CD4-positive, alpha-beta T cell treated with Interleukin-4 for 1 hour (primary cell): ENCODE results near the gene FER1L5.

Experiments
- DNase-seq, 2 donors: peaks; one replicate each; pipeline ENCODE4 v3.0.0-alpha.2; 2020 to 2022

Gene FER1L5

DNA sequence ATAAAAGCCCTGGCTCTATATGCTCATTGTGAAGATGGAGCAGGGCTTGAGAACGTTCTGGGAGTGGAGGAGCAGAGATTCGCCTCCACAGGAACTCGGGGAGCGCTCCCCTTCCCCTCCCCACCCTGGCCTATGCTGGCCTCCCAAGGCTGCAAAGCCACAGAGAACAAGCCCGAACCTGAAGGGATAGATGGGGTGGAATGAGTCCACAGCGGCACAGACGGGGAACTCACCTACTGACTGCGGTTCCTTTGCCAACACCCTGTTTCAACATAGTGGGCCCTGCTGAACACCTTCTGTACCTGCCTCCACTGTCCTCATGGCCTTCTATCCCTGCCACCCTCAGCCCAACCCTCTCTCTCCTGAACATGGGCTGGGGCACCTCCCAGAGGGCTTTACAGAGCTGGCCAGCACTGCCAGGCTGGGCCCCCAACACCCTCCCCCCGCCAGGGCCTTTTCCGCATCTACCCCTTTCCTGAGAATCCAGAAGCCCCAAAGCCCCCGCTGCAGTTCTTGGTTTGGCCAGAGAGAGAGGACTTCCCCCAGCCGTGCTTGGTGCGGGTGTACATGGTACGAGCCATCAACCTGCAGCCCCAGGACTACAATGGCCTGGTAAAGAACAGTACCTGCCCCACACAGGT is 55.8 kb downstream of the FER1L5 start:
- DNase-seq: peak in 1 of 2 donors; percentile 8

GRCh38 chr2:96699021-96699420 is 56.5 kb downstream of the FER1L5 start:
- DNase-seq: no peak

- DNase-seq: peak in 1 of 2 donors; percentile 7
These were observed 57.1 kb downstream of the FER1L5 start for GRCh38 chr2:96699621-96700020.

GRCh38 chr2:96700086-96700485 is 57.5 kb downstream of the FER1L5 start:
- no peak for DNase-seq

DNA sequence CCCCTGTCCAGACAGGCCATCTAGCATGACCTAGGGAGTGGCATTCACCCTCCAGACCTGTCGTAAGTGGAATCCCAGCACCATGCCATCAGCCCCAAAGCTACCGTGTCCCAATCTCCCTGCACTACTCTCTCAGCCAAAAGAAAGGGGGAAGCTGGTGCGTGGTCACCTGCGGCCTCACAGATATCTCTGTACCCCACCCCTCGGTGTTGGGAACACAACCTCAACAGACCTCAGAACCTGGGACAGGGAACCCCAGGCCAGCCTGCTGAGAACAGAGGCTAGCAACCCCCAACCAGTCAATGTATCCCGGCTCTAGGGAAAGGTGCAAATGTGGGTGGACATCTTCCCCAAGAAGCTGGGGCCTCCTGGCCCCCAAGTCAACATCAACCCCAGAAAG is 59.1 kb downstream of the FER1L5 start:
- DNase-seq: no peak

DNA sequence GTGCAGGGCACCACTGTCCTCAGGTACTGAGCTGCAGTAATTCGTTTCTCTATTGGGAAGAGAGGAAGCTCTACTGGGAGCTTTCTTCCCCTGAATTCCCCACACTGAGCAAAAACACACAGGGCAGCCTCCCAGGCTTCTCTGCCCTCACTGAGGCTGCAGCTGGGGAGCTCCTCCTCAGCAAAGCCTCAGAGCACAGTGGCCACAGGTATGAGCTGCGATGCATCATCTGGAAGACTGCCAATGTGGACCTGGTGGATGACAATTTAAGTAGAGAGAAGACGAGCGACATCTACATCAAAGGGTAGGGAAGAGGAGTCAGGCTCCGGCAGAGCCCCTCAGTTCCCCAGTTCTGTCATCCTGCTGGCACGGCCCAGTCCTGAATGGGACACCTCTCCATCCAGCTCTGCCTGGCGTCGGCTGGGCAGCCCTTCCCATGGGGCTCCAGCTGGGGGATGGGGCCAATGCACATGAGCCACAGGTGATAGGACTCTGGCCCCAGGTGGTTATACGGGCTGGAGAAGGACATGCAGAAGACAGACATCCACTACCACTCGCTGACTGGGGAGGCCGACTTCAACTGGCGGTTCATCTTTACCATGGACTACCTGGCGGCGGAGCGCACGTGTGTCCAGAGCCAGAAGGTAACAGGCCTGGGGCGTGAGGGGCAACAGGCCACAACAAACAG is 59.7 kb downstream of the FER1L5 start:
- no peak for DNase-seq

- no peak for DNase-seq
These were observed 60.6 kb downstream of the FER1L5 start for GRCh38 chr2:96703021-96703751.

- no peak for DNase-seq
These were observed 68.4 kb downstream of the FER1L5 start for GRCh38 chr2:96710985-96711384.

GRCh38 chr2:96715658-96716057 is 73.1 kb downstream of the FER1L5 start:
- no peak for DNase-seq

- no peak for DNase-seq
These were observed 73.8 kb downstream of the FER1L5 start for GRCh38 chr2:96716388-96716787.

GRCh38 chr2:96726131-96726530 is 83.6 kb downstream of the FER1L5 start:
- DNase-seq: no peak

DNA sequence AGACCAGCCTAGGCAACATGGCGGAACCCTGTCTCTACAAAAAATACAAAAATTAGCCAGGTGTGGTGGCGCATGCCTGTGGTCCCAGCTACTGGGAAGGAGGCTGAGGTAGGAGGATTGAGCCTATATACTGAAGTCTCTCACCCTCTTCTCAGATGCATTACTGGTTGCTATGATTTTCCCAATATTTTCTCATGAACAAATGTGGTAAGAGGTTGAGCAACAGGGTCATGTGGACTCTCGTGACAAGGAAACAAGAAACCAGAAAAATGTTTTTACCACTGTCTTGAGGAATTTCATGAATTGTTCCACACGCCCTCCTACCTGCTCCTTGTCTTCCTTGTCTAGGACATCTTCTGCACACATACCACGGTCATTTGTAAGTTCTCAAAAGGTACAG is 84.9 kb downstream of the FER1L5 start:
- no peak for DNase-seq

GRCh38 chr2:96729748-96730147 is 87.2 kb downstream of the FER1L5 start:
- DNase-seq: no peak

GRCh38 chr2:96730212-96730611 is 87.6 kb downstream of the FER1L5 start:
- DNase-seq: no peak

- no peak for DNase-seq
These were observed 91.4 kb downstream of the FER1L5 start for GRCh38 chr2:96733931-96734330.

- DNase-seq: no peak
These were observed 92.5 kb downstream of the FER1L5 start for GRCh38 chr2:96734880-96735583.

DNA sequence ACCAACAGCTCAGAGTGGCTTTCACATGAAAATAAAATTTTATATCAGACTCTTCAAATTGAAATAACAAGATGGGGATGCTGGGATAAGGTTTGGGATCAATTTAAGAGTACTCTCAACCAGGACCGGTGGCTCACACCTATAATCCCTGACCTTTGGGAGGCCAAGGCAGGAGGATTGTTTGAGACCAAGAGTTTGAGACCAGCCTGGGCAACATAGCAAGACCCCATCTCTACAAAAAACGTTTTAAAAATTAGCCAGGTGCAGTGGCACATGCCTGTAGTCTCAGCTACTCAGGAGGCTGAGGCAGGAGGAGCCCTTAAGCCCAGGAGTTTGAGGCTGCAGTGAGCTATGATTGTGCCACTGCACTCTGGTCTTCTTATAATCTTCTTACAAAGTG is 94.7 kb downstream of the FER1L5 start:
- DNase-seq: no peak

GRCh38 chr2:96737831-96738230 is 95.3 kb downstream of the FER1L5 start:
- peak in 1 of 2 donors; percentile 42 for DNase-seq

- no peak for DNase-seq
These were observed 96.6 kb downstream of the FER1L5 start for GRCh38 chr2:96739076-96739632.

- DNase-seq: peak; percentile 98
These were observed 97.3 kb downstream of the FER1L5 start, which contains the start of gene LMAN2L for GRCh38 chr2:96739633-96740428. Gene LMAN2L, minus strand, starts transcription at chr2:96740064. Its CDS starts 24 bp downstream, at chr2:96740040.

DNA sequence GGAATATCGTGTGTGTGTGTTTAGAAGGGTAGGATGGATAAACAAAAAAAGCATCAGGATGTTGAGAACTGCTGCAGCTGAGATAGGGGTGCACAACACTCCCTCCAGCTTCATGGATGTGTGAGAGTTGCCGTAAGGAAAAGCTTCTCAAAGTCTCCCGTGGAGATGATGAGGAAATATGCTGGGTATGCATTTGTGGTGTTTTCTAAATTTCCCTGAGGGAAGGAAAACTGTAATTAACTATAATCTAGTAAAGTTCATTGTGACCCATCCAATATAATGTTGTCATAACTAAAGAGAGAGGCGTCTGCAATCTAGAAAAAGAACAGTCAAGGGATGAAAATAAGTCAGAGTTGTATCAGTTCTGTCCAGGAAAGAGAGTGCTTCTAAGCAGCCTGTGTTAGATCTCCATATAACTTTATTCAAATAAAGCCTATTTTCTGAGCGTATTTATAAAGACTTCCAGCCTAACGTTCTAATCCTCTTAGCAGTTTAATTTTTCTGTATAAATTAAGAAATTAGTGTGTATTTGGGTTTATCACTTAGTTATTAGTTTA is 104.6 kb downstream of the FER1L5 start:
- no peak for DNase-seq

DNA sequence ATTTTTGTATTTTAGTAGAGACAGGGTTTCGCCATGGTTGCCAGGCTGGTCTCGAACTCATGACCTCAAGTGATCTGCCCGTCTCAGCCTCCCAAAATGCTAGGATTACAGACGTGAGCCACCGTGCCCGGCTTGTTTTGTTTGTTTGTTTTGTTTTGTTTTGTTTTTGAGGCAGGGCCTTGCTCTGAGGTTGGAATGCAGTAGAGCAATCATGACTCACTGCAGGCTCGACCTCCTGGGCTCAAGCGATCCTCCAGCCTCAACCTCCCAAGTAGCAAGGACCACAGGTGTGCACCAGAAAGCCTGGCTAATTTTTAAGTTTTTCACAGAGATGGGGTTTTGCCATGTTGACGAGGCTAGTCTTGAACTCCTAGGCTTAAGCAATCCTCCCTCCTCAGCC is 109.2 kb downstream of the FER1L5 start:
- no peak for DNase-seq
